Esophagus (tissue), 2 donors: ENCODE data around the gene SPATS1. TPM values are rescaled to one million over a fixed set of nuclear protein-coding genes. Genes with fewer than 3 reads are reported as not detected.

Experiments
- H3K27ac ChIP-seq, 2 donors: one replicate each; pipeline ENCODE4 v1.5.1; 2013; ENCODE audit warnings: low read depth in 2 of 2, mild to moderate bottlenecking in 2 of 2, inconsistent platforms in 1 of 2, low read length in 1 of 2, moderate library complexity in 1 of 2
- H3K27me3 ChIP-seq, 2 donors: one replicate each; pipeline ENCODE4 v1.6.1; 2013; ENCODE audit warnings: low read length in 2 of 2, control low read depth in 1 of 2, mild to moderate bottlenecking in 1 of 2; ENCODE audit not compliant: insufficient read depth in 2 of 2, control insufficient read depth in 1 of 2
- H3K36me3 ChIP-seq, 2 donors: one replicate each; pipeline ENCODE4 v1.6.1; 2013; ENCODE audit warnings: low read length in 1 of 2; ENCODE audit not compliant: control insufficient read depth in 2 of 2, insufficient read depth in 2 of 2
- H3K4me1 ChIP-seq, 2 donors: one replicate each; pipeline ENCODE4 v1.6.1; 2013; ENCODE audit warnings: low read length in 1 of 2; ENCODE audit not compliant: control insufficient read depth in 2 of 2, insufficient read depth in 2 of 2
- H3K4me3 ChIP-seq, 2 donors: one replicate each; pipeline ENCODE4 v1.5.1; 2013; ENCODE audit warnings: low read length in 2 of 2, mild to moderate bottlenecking in 2 of 2, low read depth in 1 of 2, moderate library complexity in 1 of 2
- H3K9me3 ChIP-seq, 2 donors: one replicate each; pipeline ENCODE4 v1.6.1; 2013; ENCODE audit warnings: mild to moderate bottlenecking in 2 of 2, low read depth in 1 of 2, low read length in 1 of 2, moderate library complexity in 1 of 2; ENCODE audit not compliant: control insufficient read depth in 2 of 2, insufficient read depth in 1 of 2
- WGBS, 2 donors: extraction: QIAGEN DNeasy Blood & Tissue Kit; methylation state at CpG; one replicate each; pipeline ENCODE4 v1.1.7; 2013; 5-methylcytosine and 5-hydroxymethylcytosine counted together
- polyA plus RNA-seq, 2 donors: library from polyadenylated mRNA; stranded (reverse); fragments of 200-250 nt; gene quantifications; one replicate each; pipeline ENCODE4 v1.2.3, GENCODE V29; 2013
- donor health status: healthy with polysubstance abuse.
- donor health status: Bipolar disorder and iron deficiency.

Gene SPATS1
- polyA plus RNA-seq, 2 donors, result not detected

GRCh38 chr6:44353336-44353735 lies 10.9 kb downstream of the SPATS1 start:
- Histone ChIP-seq H3K4me3 (no peak overlapping the region), H3K9me3 (peaks cover 0 to 3% of the 10 kb centered on the region in 2 donors), H3K4me1 (no peaks in the 10 kb centered on the region), H3K27me3 (no peaks in the 10 kb centered on the region), H3K36me3 (no peaks in the 10 kb centered on the region), H3K27ac (no peak overlapping the region)
- WGBS, 2 donors, result 23 to 45% methylated on average over 2 of the region's 2 CpGs

GRCh38 chr6:44355640-44356039 lies 13.2 kb downstream of the SPATS1 start:
- 82 to 88% methylated on average over 4 of the region's 4 CpGs for WGBS, 2 donors
- Histone ChIP-seq H3K27ac (no peak overlapping the region), H3K36me3 (no peaks in the 10 kb centered on the region)

GRCh38 chr6:44356487-44356886 lies 14.0 kb downstream of the SPATS1 start:
- WGBS, 2 donors, result 53 to 73% methylated on average over 1 of the region's 1 CpG

More at GRCh38 chr6:44355640-44356039, 13.2 kb downstream of the SPATS1 start:
- H3K4me3 ChIP-seq, result no peak overlapping the region
- H3K27me3 ChIP-seq, result no peaks in the 10 kb centered on the region
- H3K9me3 ChIP-seq, result peaks cover 0 to 3% of the 10 kb centered on the region in 2 donors
- no peaks in the 10 kb centered on the region for H3K4me1 ChIP-seq

DNA sequence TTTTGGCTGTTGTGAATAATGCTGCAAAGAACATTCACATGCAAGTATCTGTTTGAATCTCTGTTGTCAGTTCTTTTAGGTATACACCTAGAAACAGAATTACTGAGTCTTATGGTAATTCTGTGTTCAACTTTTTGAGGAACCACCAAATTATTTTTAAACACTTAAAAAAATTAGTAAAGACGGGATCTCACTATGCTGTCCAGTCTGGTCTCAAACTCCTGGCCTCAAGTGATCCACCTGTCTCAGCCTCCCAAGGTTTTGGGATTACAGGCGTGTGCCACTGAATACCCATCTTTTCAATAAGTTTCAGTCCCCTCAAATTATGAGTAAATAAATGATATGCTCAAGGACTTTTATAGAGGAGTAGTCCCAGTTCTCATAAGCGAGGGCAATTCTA lies 17.5 kb downstream of the SPATS1 start:
- H3K36me3 ChIP-seq, result no peaks in the 10 kb centered on the region
- H3K4me3 ChIP-seq, result no peak overlapping the region
- no peaks in the 10 kb centered on the region for H3K4me1 ChIP-seq
- H3K27ac ChIP-seq, result no peak overlapping the region
- 83 to 87% methylated on average over 3 of the region's 3 CpGs for WGBS, 2 donors
- no peaks in the 10 kb centered on the region for H3K27me3 ChIP-seq
- peaks cover 0 to 3% of the 10 kb centered on the region in 2 donors for H3K9me3 ChIP-seq

More at GRCh38 chr6:44356487-44356886, 14.0 kb downstream of the SPATS1 start:
- Histone ChIP-seq H3K9me3 (peaks cover 0 to 3% of the 10 kb centered on the region in 2 donors), H3K36me3 (no peaks in the 10 kb centered on the region), H3K4me3 (no peak overlapping the region), H3K4me1 (no peaks in the 10 kb centered on the region), H3K27me3 (no peaks in the 10 kb centered on the region), H3K27ac (no peak overlapping the region)

DNA sequence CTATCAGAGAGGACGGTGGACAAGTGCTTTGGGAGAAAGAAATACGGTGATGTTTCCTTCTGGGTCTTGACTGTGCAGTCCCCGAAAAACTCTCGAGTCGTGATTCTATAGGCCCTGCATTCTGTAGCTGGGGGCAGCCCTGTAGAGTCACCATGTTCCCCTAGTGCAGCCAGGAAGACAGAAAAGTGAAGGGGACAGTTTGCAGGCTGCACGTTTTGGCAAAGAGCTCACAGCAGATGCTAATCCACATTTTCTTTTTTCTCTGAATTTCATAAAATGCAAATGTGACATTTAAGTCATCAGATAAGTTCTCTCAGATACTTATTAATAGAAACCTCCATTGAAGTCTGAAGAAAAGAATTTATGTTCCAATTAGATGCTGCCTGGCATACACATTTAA lies 19.5 kb downstream of the SPATS1 start:
- no peaks in the 10 kb centered on the region for H3K9me3 ChIP-seq
- no peaks in the 10 kb centered on the region for H3K4me1 ChIP-seq
- H3K36me3 ChIP-seq, result no peaks in the 10 kb centered on the region
- H3K27me3 ChIP-seq, result no peaks in the 10 kb centered on the region
- WGBS, 2 donors, result 75 to 84% methylated on average over 6 of the region's 6 CpGs
- no peak overlapping the region for H3K27ac ChIP-seq
- no peak overlapping the region for H3K4me3 ChIP-seq

- Histone ChIP-seq H3K27me3 (no peaks in the 10 kb centered on the region), H3K4me1 (no peaks in the 10 kb centered on the region), H3K4me3 (no peak overlapping the region), H3K36me3 (no peaks in the 10 kb centered on the region), H3K27ac (no peak overlapping the region), H3K9me3 (no peaks in the 10 kb centered on the region)
- 86 to 97% methylated on average over 3 of the region's 3 CpGs for WGBS, 2 donors
Observed at GRCh38 chr6:44363377-44363926, 21.0 kb downstream of the SPATS1 start.

- no peak overlapping the region for H3K4me3 ChIP-seq
- no peak overlapping the region for H3K27ac ChIP-seq
- 79 to 80% methylated on average over 3 of the region's 3 CpGs for WGBS, 2 donors
- H3K9me3 ChIP-seq, result no peaks in the 10 kb centered on the region
- H3K27me3 ChIP-seq, result no peaks in the 10 kb centered on the region
- no peaks in the 10 kb centered on the region for H3K36me3 ChIP-seq
- H3K4me1 ChIP-seq, result no peaks in the 10 kb centered on the region
Observed at GRCh38 chr6:44366781-44367180, 24.3 kb downstream of the SPATS1 start.

DNA sequence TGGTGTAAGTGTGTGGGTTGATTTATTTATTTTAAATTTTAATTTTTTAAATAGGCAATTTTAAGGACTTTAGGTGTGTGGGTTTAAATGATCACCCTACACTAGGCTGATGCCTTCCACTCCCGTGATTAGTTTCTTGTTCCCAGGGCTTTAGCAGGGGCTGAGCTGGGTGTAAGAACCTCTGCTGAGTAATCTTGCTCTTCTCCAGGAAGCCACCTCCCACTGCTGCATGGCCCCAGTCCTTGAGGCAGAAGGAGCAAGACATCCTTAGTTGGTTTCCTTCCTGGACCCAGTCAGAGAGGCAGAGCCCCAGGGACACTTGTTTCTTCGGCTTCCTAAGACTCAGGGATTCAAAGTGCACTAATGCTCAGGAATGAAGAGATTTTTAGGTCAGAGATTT lies 25.2 kb downstream of the SPATS1 start:
- Histone ChIP-seq H3K27me3 (no peaks in the 10 kb centered on the region), H3K9me3 (no peaks in the 10 kb centered on the region)
- WGBS, 2 donors, result 49 to 59% methylated on average over 2 of the region's 2 CpGs

GRCh38 chr6:44373051-44373450 lies 30.6 kb downstream of the SPATS1 start:
- Histone ChIP-seq H3K4me3 (no peak overlapping the region), H3K4me1 (no peaks in the 10 kb centered on the region), H3K36me3 (no peaks in the 10 kb centered on the region), H3K27ac (no peak overlapping the region), H3K9me3 (peaks cover 0 to 2% of the 10 kb centered on the region in 2 donors), H3K27me3 (no peaks in the 10 kb centered on the region)
- 59 to 67% methylated on average over 3 of the region's 3 CpGs for WGBS, 2 donors

More for the DNA sequence above, 25.2 kb downstream of the SPATS1 start:
- H3K36me3 ChIP-seq, result no peaks in the 10 kb centered on the region
- H3K4me1 ChIP-seq, result no peaks in the 10 kb centered on the region
- no peak overlapping the region for H3K27ac ChIP-seq
- no peak overlapping the region for H3K4me3 ChIP-seq

- 54 to 55% methylated on average over 2 of the region's 2 CpGs for WGBS, 2 donors
- Histone ChIP-seq H3K27me3 (no peaks in the 10 kb centered on the region), H3K4me3 (no peak overlapping the region), H3K27ac (no peak overlapping the region), H3K9me3 (peaks cover 0 to 2% of the 10 kb centered on the region in 2 donors), H3K4me1 (no peaks in the 10 kb centered on the region), H3K36me3 (no peaks in the 10 kb centered on the region)
Observed at GRCh38 chr6:44373787-44374186, 31.3 kb downstream of the SPATS1 start.
